GM13977 (cell line): ENCODE data around the gene FOXA1.

Experiments
- DNase-seq: peaks from one replicate; pipeline ENCODE4 v3.0.0; 2012; ENCODE audit warnings: low spot score
- CTCF ChIP-seq: IDR thresholded peaks from 2 replicates; pipeline ENCODE4 v1.5.1; 2012; ENCODE audit warnings: mild to moderate bottlenecking, control low read depth; ENCODE audit not compliant: insufficient read depth; ENCODE audit errors: extremely low read depth, missing control alignments
- in situ Hi-C: fragments of 300-500 bp; cut with MboI; formaldehyde crosslinking; loops from one replicate; pipeline ENCODE4 v1.12.0; 2022; ENCODE audit warnings: low sequenced_read_pairs, low pct_unique_long_range_greater_than_20kb, mixed read lengths, inconsistent platforms; ENCODE audit not compliant: unreplicated experiment

Gene FOXA1

GRCh38 chr14:37590428-37591139 lies 4.5 kb downstream of the FOXA1 start:
- in situ Hi-C loops = loop anchor here (25.0 kb wide), 2 partner anchors 928 to 1078 kb away; partner anchors contain the start of genes NKX2-1 and PAX9
- TF ChIP-seq CTCF = no peak
- peak; percentile 13 for DNase-seq

GRCh38 chr14:37589715-37590427 lies 5.2 kb downstream of the FOXA1 start:
- TF ChIP-seq CTCF = no peak
- in situ Hi-C loops = loop anchor here (25.0 kb wide), 2 partner anchors 928 to 1078 kb away; partner anchors contain the start of genes NKX2-1 and PAX9
- peak; percentile 11 for DNase-seq

- TF ChIP-seq CTCF = no peak
- DNase-seq = peak; percentile 10
Measured at GRCh38 chr14:37588956-37589714, 5.9 kb downstream of the FOXA1 start.

GRCh38 chr14:37588667-37588955 lies 6.4 kb downstream of the FOXA1 start:
- in situ Hi-C loops = loop anchor here (25.0 kb wide), 2 partner anchors 926 to 1076 kb away; partner anchors contain the start of genes NKX2-1 and PAX9
- peak; percentile 8 for DNase-seq
- no peak for TF ChIP-seq CTCF

More at GRCh38 chr14:37588956-37589714, 5.9 kb downstream of the FOXA1 start:
- in situ Hi-C loops = loop anchor here (25.0 kb wide), 2 partner anchors 927 to 1077 kb away; partner anchors contain the start of genes NKX2-1 and PAX9

- TF ChIP-seq CTCF = no peak
- in situ Hi-C loops = loop anchor here (25.0 kb wide), 2 partner anchors 926 to 1076 kb away; partner anchors contain the start of genes NKX2-1 and PAX9
- peak; percentile 22 for DNase-seq
Measured at GRCh38 chr14:37587881-37588666, 7.0 kb downstream of the FOXA1 start.
